Measurements from ENCODE around the gene OR4X1. TPM values are rescaled to one million over a fixed set of nuclear protein-coding genes. Genes with fewer than 3 reads are reported as not detected.

The OR4X1 gene
- total and polyA plus RNA-seq, 8 donors: not detected

DNA sequence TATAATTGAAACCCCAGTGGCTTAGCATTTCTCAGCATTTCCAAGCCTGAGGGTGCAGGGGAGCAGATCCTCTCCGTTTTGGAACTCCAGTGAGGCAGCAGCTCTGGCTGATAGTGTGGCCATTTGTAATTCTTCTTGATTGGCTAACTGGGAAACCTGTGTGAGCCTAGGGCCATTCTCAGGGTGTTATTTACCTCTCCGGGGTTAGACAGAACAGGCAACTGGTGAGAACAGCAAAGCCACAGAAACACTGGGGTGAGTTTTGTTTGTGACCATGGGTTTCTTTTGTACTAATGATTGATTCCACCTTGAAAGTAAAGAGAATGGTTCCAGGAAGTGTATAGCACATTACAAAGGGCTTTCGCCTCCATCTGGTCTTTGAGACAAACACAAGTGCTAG is 21.2 kb upstream of the OR4X1 start:
- 64 to 72% (median 65%) methylated on average over 3 of the region's 3 CpGs for WGBS, 5 donors
- no peak overlapping the region for H3K4me3 ChIP-seq
- no peak for TF ChIP-seq EP300 (IDR thresholded peaks at IDR 0.05)
- no peak for TF ChIP-seq POLR2AphosphoS5 (IDR thresholded peaks at IDR 0.05)
- TF ChIP-seq, protein P1, sequence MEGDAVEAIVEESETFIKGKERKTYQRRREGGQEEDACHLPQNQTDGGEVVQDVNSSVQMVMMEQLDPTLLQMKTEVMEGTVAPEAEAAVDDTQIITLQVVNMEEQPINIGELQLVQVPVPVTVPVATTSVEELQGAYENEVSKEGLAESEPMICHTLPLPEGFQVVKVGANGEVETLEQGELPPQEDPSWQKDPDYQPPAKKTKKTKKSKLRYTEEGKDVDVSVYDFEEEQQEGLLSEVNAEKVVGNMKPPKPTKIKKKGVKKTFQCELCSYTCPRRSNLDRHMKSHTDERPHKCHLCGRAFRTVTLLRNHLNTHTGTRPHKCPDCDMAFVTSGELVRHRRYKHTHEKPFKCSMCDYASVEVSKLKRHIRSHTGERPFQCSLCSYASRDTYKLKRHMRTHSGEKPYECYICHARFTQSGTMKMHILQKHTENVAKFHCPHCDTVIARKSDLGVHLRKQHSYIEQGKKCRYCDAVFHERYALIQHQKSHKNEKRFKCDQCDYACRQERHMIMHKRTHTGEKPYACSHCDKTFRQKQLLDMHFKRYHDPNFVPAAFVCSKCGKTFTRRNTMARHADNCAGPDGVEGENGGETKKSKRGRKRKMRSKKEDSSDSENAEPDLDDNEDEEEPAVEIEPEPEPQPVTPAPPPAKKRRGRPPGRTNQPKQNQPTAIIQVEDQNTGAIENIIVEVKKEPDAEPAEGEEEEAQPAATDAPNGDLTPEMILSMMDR (IDR thresholded peaks at IDR 0.05): no peak
- TF ChIP-seq POLR2A (IDR thresholded peaks at IDR 0.05): no peak
- no peaks in the 10 kb centered on the region for H3K4me1 ChIP-seq
- DNase-seq: no peak
- H3K36me3 ChIP-seq: no peaks in the 10 kb centered on the region
- peaks cover 0 to 2% (median 0%) of the 10 kb centered on the region in 3 donors for H3K27me3 ChIP-seq
- H3K9me3 ChIP-seq: peaks cover 0 to 14% (median 6%) of the 10 kb centered on the region in 4 donors
- no peak overlapping the region for H3K27ac ChIP-seq
- intact Hi-C loops (cut with DNase I; ENCODE audit: low total_unique reads): no loop called here

DNA sequence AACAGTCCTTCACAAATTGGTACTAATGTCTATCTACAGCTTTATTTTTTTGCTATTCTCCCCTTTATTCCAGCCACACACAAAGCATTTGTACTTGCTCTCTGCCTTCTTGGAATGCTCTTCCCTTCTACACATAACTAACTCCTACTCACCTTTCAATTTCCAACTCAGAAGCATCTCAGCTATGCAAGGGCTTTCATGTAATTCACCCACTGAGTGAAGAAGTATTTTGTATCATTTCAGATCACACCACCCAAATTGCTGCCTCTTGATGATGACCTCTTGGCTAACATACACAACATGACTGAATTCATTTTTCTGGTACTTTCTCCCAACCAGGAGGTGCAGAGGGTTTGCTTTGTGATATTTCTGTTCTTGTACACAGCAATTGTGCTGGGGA is 18.9 kb upstream of the OR4X1 start, which contains the start of gene OR4X2:
OR4X2 (plus strand) TSS at position 301 of the 400 bp plus-strand sequence; CDS start at position 301, 0 bp downstream.
- Histone ChIP-seq H3K4me3 (no peak within 1 kb of the TSS), H3K27me3 (no peaks in the 10 kb centered on the region), H3K27ac (no peak within 1 kb of the TSS), H3K9me3 (peaks cover 0 to 33% (median 18%) of the 10 kb centered on the region in 4 donors), H3K36me3 (no peaks in the 10 kb centered on the region), H3K4me1 (no peaks in the 10 kb centered on the region)
- TF ChIP-seq POLR2A (IDR thresholded peaks at IDR 0.05) (no peak), POLR2AphosphoS5 (IDR thresholded peaks at IDR 0.05) (no peak), EP300 (IDR thresholded peaks at IDR 0.05) (no peak)
- TF ChIP-seq, protein P1 (IDR thresholded peaks at IDR 0.05): no peak
- no peak for DNase-seq
- intact Hi-C loops (cut with DNase I; ENCODE audit: low total_unique reads): no loop called here

DNA sequence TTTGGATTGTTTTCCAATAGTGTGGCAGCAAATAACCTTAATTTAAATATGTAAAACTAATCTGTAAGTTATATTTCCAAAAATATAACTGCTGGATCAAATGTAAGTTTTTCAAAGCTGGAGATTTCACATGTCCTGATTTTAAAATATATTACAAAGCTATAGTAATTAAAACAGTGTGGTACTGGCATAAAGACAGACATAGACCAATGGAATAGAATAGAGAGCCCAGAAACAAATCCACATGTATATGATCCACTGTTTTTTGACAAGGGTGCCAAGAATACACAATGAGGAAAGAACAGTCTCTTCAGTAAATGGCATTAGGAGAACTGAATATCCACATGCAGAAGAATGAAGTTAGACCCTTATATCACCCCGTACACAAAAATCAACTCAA is 14.8 kb upstream of the OR4X1 start:
- Histone ChIP-seq H3K27me3 (no peaks in the 10 kb centered on the region), H3K9me3 (peaks cover 0 to 30% (median 13%) of the 10 kb centered on the region in 4 donors), H3K4me1 (no peaks in the 10 kb centered on the region), H3K36me3 (no peaks in the 10 kb centered on the region), H3K27ac (no peak overlapping the region), H3K4me3 (no peak overlapping the region)
- no peak for TF ChIP-seq EP300 (IDR thresholded peaks at IDR 0.05)
- TF ChIP-seq POLR2AphosphoS5 (IDR thresholded peaks at IDR 0.05): no peak
- TF ChIP-seq POLR2A (IDR thresholded peaks at IDR 0.05): no peak
- TF ChIP-seq, protein P1 (IDR thresholded peaks at IDR 0.05): no peak
- 78 to 95% (median 91%) methylated on average over 1 of the region's 1 CpG for WGBS, 5 donors
- intact Hi-C loops (cut with DNase I; ENCODE audit: low total_unique reads): no loop called here
- no peak for DNase-seq

DNA sequence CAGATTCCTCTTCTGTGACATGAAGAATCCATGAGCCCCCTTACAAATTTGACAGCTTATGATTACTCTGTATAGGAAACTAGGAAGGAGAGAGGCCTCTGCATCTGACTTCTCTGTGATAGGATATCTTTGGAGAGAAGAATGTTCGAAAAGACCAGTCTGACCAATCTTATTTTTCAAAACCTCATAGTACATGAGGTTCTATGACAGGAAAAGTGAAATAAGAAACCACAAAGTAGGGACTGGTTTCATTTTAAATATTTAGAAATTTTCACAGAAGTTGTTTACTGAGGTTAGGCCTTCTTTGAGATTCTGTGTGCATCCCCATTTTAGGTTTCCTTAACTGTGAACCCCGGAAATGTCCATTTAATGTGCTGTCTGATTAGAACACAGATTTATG is 2.1 kb upstream of the OR4X1 start:
- WGBS, 5 donors: 75 to 90% (median 80%) methylated on average over 2 of the region's 2 CpGs
- Histone ChIP-seq H3K27me3 (no peaks in the 10 kb centered on the region), H3K4me3 (no peak overlapping the region), H3K36me3 (no peaks in the 10 kb centered on the region), H3K9me3 (no peaks in the 10 kb centered on the region), H3K4me1 (no peaks in the 10 kb centered on the region), H3K27ac (no peak overlapping the region)
- no peak for DNase-seq
- intact Hi-C loops (cut with DNase I; ENCODE audit: low total_unique reads): no loop called here
- TF ChIP-seq EP300 (IDR thresholded peaks at IDR 0.05): no peak

DNA sequence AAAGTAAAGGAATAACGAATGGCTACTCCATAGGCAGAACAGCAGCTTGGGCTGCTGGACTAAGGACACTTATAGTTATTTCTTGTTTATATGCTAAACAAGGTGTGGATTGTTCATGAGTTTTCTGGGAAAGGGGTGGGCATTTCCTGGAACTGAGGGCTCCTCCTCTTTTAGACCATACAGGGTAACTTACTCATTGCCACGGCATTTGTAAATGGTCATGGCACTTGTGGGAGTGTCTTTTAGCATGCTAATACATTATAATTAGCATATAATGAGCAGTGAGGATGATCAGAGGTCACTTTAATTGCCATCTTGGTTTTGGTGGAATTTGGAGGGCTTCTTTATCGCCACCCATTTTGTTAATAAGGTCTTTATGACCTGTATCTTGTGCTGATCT is 7.0 kb downstream of the OR4X1 start:
- intact Hi-C loops (cut with DNase I; ENCODE audit: low total_unique reads): no loop called here
- Histone ChIP-seq H3K27me3 (no peaks in the 10 kb centered on the region), H3K4me3 (no peak overlapping the region), H3K36me3 (no peaks in the 10 kb centered on the region), H3K27ac (no peak overlapping the region), H3K4me1 (no peaks in the 10 kb centered on the region), H3K9me3 (no peaks in the 10 kb centered on the region)
- DNase-seq: no peak
- TF ChIP-seq EP300 (IDR thresholded peaks at IDR 0.05): no peak
- 64 to 75% (median 67%) methylated on average over 3 of the region's 3 CpGs for WGBS, 5 donors
